ENCODE results near the gene DDB1. TPM values are rescaled to one million over a fixed set of nuclear protein-coding genes. Genes with fewer than 3 reads are reported as not detected.

DDB1 gene
- total and polyA plus RNA-seq, 2 of the 13 experiments (the other 11 are each of a cell fraction or from before 2014, with no cell fraction given) = 217 to 266 TPM

DNA sequence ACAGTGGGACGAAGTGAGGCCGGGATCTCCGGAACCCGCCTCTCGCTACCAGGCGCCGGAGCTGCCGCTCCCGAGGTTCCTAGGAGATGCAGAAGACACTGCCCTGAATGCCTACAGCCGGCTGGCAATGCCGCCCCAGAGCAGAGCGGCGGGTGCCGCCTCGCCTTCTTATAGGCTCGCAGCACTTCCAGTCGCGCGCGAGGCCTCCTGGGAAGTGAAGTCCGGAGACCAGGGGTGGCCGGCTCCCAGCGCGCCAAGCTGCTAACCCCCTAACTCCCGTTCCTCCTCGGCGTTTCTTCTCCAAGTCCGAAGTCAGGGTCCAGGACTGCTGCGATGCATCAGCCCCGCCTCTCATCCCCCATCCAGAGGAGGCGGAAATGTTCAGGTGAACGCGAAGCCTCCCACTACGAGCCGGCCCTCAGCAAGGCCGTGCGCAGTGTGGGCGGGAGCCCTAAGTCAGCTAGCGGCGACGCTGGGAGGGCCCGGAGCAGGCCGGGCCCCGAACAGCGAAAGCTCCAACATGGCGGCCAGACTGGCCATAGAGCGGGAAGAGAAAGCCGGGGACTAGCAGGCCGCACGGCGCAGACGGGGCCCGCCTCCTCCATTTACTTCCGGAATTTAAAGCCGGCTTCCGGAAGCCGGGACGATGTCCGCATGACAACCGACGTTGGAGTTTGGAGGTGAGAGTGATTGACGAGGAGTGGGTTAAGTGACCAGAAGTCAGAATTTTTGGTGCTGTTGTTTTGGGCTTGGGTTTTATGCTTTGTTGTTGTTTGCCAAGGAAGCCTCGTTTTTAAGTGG lies 29.0 kb upstream of the DDB1 start, which contains the start of the genes CYB561A3 and TMEM138 (continued):
- TF ChIP-seq ZBTB4 (CRISPR knock-in tag; IDR thresholded peaks at IDR 0.05; ENCODE audit: borderline replicate concordance) (no peak), ZBTB8A (CRISPR knock-in tag; IDR thresholded peaks at IDR 0.05; ENCODE audit: borderline replicate concordance, low read depth) (no peak), NFE2L2 (IDR thresholded peaks at IDR 0.05; ENCODE audit: low read length) (no peak), ZNF841 (CRISPR knock-in tag; IDR thresholded peaks at IDR 0.05; ENCODE audit: borderline replicate concordance) (no peak), ZZZ3 (CRISPR knock-in tag; IDR thresholded peaks at IDR 0.05; ENCODE audit: borderline replicate concordance) (peak; percentile 87; the same call in 1 of the 2 replicates), KDM2A (CRISPR knock-in tag; IDR thresholded peaks at IDR 0.05; ENCODE audit: borderline replicate concordance, low read depth) (peak; percentile 72; the same call in 1 of the 2 replicates), BCL6 (CRISPR knock-in tag; IDR thresholded peaks at IDR 0.05) (peak; percentile 36; the same call in 1 of the 2 replicates), AHR (CRISPR knock-in tag; IDR thresholded peaks at IDR 0.05) (no peak), CHD2 (IDR thresholded peaks at IDR 0.05; ENCODE audit: low read depth, low read length) (no peak), ZNF326 (CRISPR knock-in tag; IDR thresholded peaks at IDR 0.05; ENCODE audit: borderline replicate concordance) (no peak), ZNF558 (CRISPR knock-in tag; IDR thresholded peaks at IDR 0.05; ENCODE audit: borderline replicate concordance) (0 out of 2 replicates have a peak, but pooled peaks have one; percentile 76), ZNF34 (CRISPR knock-in tag; IDR thresholded peaks at IDR 0.05; ENCODE audit: borderline replicate concordance) (peak; percentile 88; the same call in 1 of the 2 replicates), ZBTB39 (CRISPR knock-in tag; IDR thresholded peaks at IDR 0.05) (peak; percentile 60; the same call in 1 of the 2 replicates), NFYC (CRISPR knock-in tag; IDR thresholded peaks at IDR 0.05) (peak; percentile 70), HCFC1 (IDR thresholded peaks at IDR 0.05; ENCODE audit: low read depth, low read length) (peak; percentile 60), SMC3 (IDR thresholded peaks at IDR 0.05; ENCODE audit: low read length) (no peak), ZSCAN25 (CRISPR knock-in tag; IDR thresholded peaks at IDR 0.05) (no peak; the same call in 1 of the 2 replicates), MYNN (CRISPR knock-in tag; IDR thresholded peaks at IDR 0.05; ENCODE audit: low read depth) (peak; percentile 65; the same call in 1 of the 2 replicates)
- TF ChIP-seq, protein P1, sequence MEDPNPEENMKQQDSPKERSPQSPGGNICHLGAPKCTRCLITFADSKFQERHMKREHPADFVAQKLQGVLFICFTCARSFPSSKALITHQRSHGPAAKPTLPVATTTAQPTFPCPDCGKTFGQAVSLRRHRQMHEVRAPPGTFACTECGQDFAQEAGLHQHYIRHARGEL (CRISPR knock-in tag; IDR thresholded peaks at IDR 0.05) = no peak
- TF ChIP-seq, protein P2, sequence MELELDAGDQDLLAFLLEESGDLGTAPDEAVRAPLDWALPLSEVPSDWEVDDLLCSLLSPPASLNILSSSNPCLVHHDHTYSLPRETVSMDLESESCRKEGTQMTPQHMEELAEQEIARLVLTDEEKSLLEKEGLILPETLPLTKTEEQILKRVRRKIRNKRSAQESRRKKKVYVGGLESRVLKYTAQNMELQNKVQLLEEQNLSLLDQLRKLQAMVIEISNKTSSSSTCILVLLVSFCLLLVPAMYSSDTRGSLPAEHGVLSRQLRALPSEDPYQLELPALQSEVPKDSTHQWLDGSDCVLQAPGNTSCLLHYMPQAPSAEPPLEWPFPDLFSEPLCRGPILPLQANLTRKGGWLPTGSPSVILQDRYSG (CRISPR knock-in tag; IDR thresholded peaks at IDR 0.05) = 0 out of 2 replicates have a peak, but pooled peaks have one; percentile 48
